Cardiac muscle cell (in vitro differentiated cells and primary cell): ENCODE results near the gene SLC44A5. TPM values are rescaled to one million over a fixed set of nuclear protein-coding genes. Genes with fewer than 3 reads are reported as not detected.

Experiments used
- DNase-seq, 2 donors: peaks; one replicate each; pipeline versions ENCODE4 v3.0.0 to v3.0.0-alpha.2; 2010 to 2017; ENCODE audit warnings: low read depth in 1 of 2, low spot score in 1 of 2
- H3K27ac ChIP-seq: fragments of 200-600 bp; sonication (generic); 2 replicates; pipeline ENCODE4 v1.5.1; 2016
- H3K27me3 ChIP-seq: fragments of 200-600 bp; sonication (generic); 2 replicates; pipeline ENCODE4 v1.6.0; 2016; ENCODE audit warnings: control low read depth
- H3K36me3 ChIP-seq: fragments of 200-600 bp; sonication (generic); 2 replicates; pipeline ENCODE4 v1.5.1; 2016; ENCODE audit warnings: control low read depth
- H3K4me1 ChIP-seq: fragments of 200-600 bp; sonication (generic); 2 replicates; pipeline ENCODE4 v1.8.1; 2017; ENCODE audit warnings: low read depth, mild to moderate bottlenecking, mixed run types
- H3K4me3 ChIP-seq: fragments of 200-600 bp; sonication (generic); 2 replicates; pipeline ENCODE4 v1.5.1; 2016; ENCODE audit warnings: mild to moderate bottlenecking
- H3K9me3 ChIP-seq: fragments of 200-600 bp; sonication (generic); 2 replicates; pipeline ENCODE4 v1.5.1; 2017; ENCODE audit warnings: low read depth, mild to moderate bottlenecking, control low read depth
- CTCF ChIP-seq: IDR thresholded peaks from 2 replicates; pipeline ENCODE4 v1.5.1; 2012; ENCODE audit warnings: low read depth, mild to moderate bottlenecking, low read length
- polyA plus RNA-seq: library from polyadenylated mRNA; unstranded; fragments of >200 nt; fragmentation: Nextera tagmentation; extraction: Ambion mirVana; gene quantifications from 2 replicates; pipeline ENCODE4 v1.2.1, GENCODE V29; 2016
- total RNA-seq: library from RNA; depleted of rRNA; stranded (reverse); fragments of >200 nt; gene quantifications from 2 replicates; pipeline ENCODE4 v1.2.3, GENCODE V29; 2016

Gene SLC44A5
- total and polyA plus RNA-seq, 2 experiments from 2014 or later, result 6.9 to 11.1 TPM

GRCh38 chr1:75567191-75567590, 43.7 kb downstream of the SLC44A5 start:
- no peak for TF ChIP-seq CTCF
- Histone ChIP-seq H3K27me3 (no peaks in the 10 kb centered on the region), H3K36me3 (no peaks in the 10 kb centered on the region), H3K9me3 (no peaks in the 10 kb centered on the region), H3K4me3 (no peak overlapping the region), H3K4me1 (no peaks in the 10 kb centered on the region), H3K27ac (no peak overlapping the region)
- DNase-seq, result no peak

- Histone ChIP-seq H3K36me3 (no peaks in the 10 kb centered on the region), H3K4me1 (no peaks in the 10 kb centered on the region), H3K9me3 (no peaks in the 10 kb centered on the region), H3K27ac (no peak overlapping the region), H3K4me3 (no peak overlapping the region), H3K27me3 (no peaks in the 10 kb centered on the region)
- TF ChIP-seq CTCF, result no peak
- DNase-seq, result no peak
Measured at GRCh38 chr1:75559800-75560199, 51.1 kb downstream of the SLC44A5 start.

GRCh38 chr1:75559136-75559535, 51.8 kb downstream of the SLC44A5 start:
- Histone ChIP-seq H3K27me3 (no peaks in the 10 kb centered on the region), H3K4me1 (no peaks in the 10 kb centered on the region), H3K27ac (no peak overlapping the region), H3K36me3 (no peaks in the 10 kb centered on the region), H3K9me3 (no peaks in the 10 kb centered on the region), H3K4me3 (no peak overlapping the region)
- no peak for TF ChIP-seq CTCF
- no peak for DNase-seq

GRCh38 chr1:75554870-75555269, 56.0 kb downstream of the SLC44A5 start:
- Histone ChIP-seq H3K4me3 (no peak overlapping the region), H3K27ac (no peak overlapping the region), H3K27me3 (no peaks in the 10 kb centered on the region), H3K4me1 (no peaks in the 10 kb centered on the region), H3K36me3 (no peaks in the 10 kb centered on the region), H3K9me3 (no peaks in the 10 kb centered on the region)
- DNase-seq, result no peak
- TF ChIP-seq CTCF, result no peak

- Histone ChIP-seq H3K27me3 (no peaks in the 10 kb centered on the region), H3K4me3 (no peak overlapping the region), H3K36me3 (no peaks in the 10 kb centered on the region), H3K4me1 (no peaks in the 10 kb centered on the region), H3K9me3 (no peaks in the 10 kb centered on the region), H3K27ac (no peak overlapping the region)
- DNase-seq, result no peak
- no peak for TF ChIP-seq CTCF
Measured at GRCh38 chr1:75554181-75554580, 56.7 kb downstream of the SLC44A5 start.

- TF ChIP-seq CTCF, result no peak
- H3K4me3 ChIP-seq, result no peak overlapping the region
- H3K4me1 ChIP-seq, result no peaks in the 10 kb centered on the region
- no peak for DNase-seq
- no peaks in the 10 kb centered on the region for H3K9me3 ChIP-seq
- no peaks in the 10 kb centered on the region for H3K36me3 ChIP-seq
- H3K27ac ChIP-seq, result no peak overlapping the region
- H3K27me3 ChIP-seq, result no peaks in the 10 kb centered on the region
Measured at GRCh38 chr1:75550559-75550958, 60.4 kb downstream of the SLC44A5 start.
